K562 (cell line): ENCODE measurements around the gene PIK3C2A. TPM values are rescaled to one million over a fixed set of nuclear protein-coding genes. Genes with fewer than 3 reads are reported as not detected.
A peak's percentile ranks its signal among the peaks of the same experiment; 100 is the strongest.

Experiments used
- GTF2E2 ChIP-seq: fragments of 200-800 bp; sonication (Bioruptor generic); IDR thresholded peaks from 2 replicates; pipeline ENCODE4 v1.6.1; 2016; ENCODE audit warnings: missing genetic modification characterization, missing compliant biosample characterization
- HMBOX1 ChIP-seq: sonication (generic); IDR thresholded peaks from 2 replicates; pipeline ENCODE4 v1.6.1; 2016
- KAT2B ChIP-seq: IDR thresholded peaks from one replicate; pipeline ENCODE4 v1.6.1; 2012; ENCODE audit warnings: low read depth, mild to moderate bottlenecking, control low read depth, inconsistent platforms, low read length, moderate library complexity
- MAZ ChIP-seq, 2 experiments: fragments of 450-650 bp in 1 of 2; sonication (generic) in 1 of 2; formaldehyde crosslinking; IDR thresholded peaks in 1 of 2; conservative IDR thresholded peaks in 1 of 2; 2 replicates each; pipeline versions ENCODE4 v1.4.0 to v1.5.0; 2020; ENCODE audit warnings: mild to moderate bottlenecking in 1 of 2, missing genetic modification reagents in 1 of 2
- RBM14 ChIP-seq: fragments of 200-400 bp; formaldehyde crosslinking; IDR thresholded peaks from 2 replicates; pipeline ENCODE4 v1.6.1; 2018; ENCODE audit warnings: low read depth, mild to moderate bottlenecking, low read length, moderate library complexity, borderline replicate concordance; ENCODE audit not compliant: insufficient read depth
- SMARCC2 ChIP-seq: fragments of 450-650 bp; IDR thresholded peaks from 2 replicates; pipeline ENCODE4 v1.6.1; 2017; ENCODE audit warnings: antibody characterized with exemption, moderate library complexity, mild to moderate bottlenecking, low read depth
- SMARCE1 ChIP-seq: fragments of 450-650 bp; IDR thresholded peaks from 2 replicates; pipeline ENCODE4 v1.7.1; 2016; ENCODE audit warnings: mild to moderate bottlenecking
- SOX6 ChIP-seq: fragments of 450-650 bp; IDR thresholded peaks from 2 replicates; pipeline ENCODE4 v1.6.1; 2014; ENCODE audit warnings: mild to moderate bottlenecking
- TFAP4 ChIP-seq: sonication (generic); formaldehyde crosslinking; IDR thresholded peaks from 2 replicates; pipeline ENCODE4 v1.8.0; 2022; ENCODE audit warnings: missing genetic modification reagents, mild to moderate bottlenecking, moderate library complexity, borderline replicate concordance
- ZBTB17 ChIP-seq: fragments of 450-650 bp; formaldehyde crosslinking; IDR thresholded peaks from 2 replicates; pipeline ENCODE4 v1.4.0; 2020; ENCODE audit warnings: mild to moderate bottlenecking
- ZHX1 ChIP-seq: fragments of 150-350 bp; conservative IDR thresholded peaks from 2 replicates; pipeline ENCODE4 v1.6.1; 2014; ENCODE audit warnings: low read length
- ZNF121 ChIP-seq: sonication (generic); formaldehyde crosslinking; conservative IDR thresholded peaks from 2 replicates; pipeline ENCODE4 v1.8.0; 2022; ENCODE audit warnings: missing genetic modification reagents
- ZNF165 ChIP-seq: fragments of 250-450 bp; sonication (Bioruptor Pico); IDR thresholded peaks from 2 replicates; pipeline ENCODE4 v1.4.0; 2020; ENCODE audit warnings: borderline replicate concordance
- ZNF316 ChIP-seq: fragments of 450-650 bp; IDR thresholded peaks from 2 replicates; pipeline ENCODE4 v1.6.1; 2016
- ZNF507 ChIP-seq: conservative IDR thresholded peaks from 2 replicates; pipeline ENCODE4 v1.6.1; 2017; ENCODE audit warnings: missing genetic modification characterization, missing compliant biosample characterization
- polyA plus RNA-seq, 8 experiments: library from polyadenylated mRNA; depleted of rRNA in 4 of 8; stranded (reverse) in 5 of 8; unstranded in 3 of 8; fragments of >200 nt; fragmentation: Nextera tagmentation in 2 of 8; fragmentation: Illumina TruSeq in 1 of 8; extraction: Ambion mirVana in 2 of 8; extraction: Trizol in 1 of 8; gene quantifications; 2 replicates each; pipeline versions ENCODE4 v1.2.1 to v1.2.3, GENCODE V29; 2011 to 2014; ENCODE audit warnings: inconsistent platforms in 1 of 8, missing spikeins in 1 of 8
- total RNA-seq, 7 experiments: library from RNA; depleted of rRNA in 6 of 7; stranded (reverse); fragments of >200 nt in 6 of 7; fragmentation: Illumina TruSeq in 2 of 7; extraction: Trizol in 2 of 7; gene quantifications; 2 replicates each; pipeline versions ENCODE4 v1.2.1 to v1.2.3, GENCODE V29; 2011 to 2021; ENCODE audit warnings: low replicate concordance in 1 of 7

Gene PIK3C2A
- total and polyA plus RNA-seq, 9 of the 15 experiments (the other 6 are each of a cell fraction or from before 2014, with no cell fraction given) = 3.1 to 25.2 (median 15.6) TPM

GRCh38 chr11:17208257-17208999, 642 bp upstream of the PIK3C2A start (continued):
- TF ChIP-seq ZNF121 (CRISPR knock-in tag) = no peak
- TF ChIP-seq TFAP4 (CRISPR knock-in tag) = no peak
- no peak for TF ChIP-seq ZNF507 (tag)
- TF ChIP-seq RBM14 = no peak
- no peak for TF ChIP-seq KAT2B
- TF ChIP-seq HMBOX1 = peak; percentile 74; the same call in 1 of the 2 replicates
- TF ChIP-seq SMARCE1 = no peak
- TF ChIP-seq ZNF165 (CRISPR knock-in tag) = no peak
- TF ChIP-seq MAZ (CRISPR knock-in tag; conservative IDR thresholded peaks at IDR 0.05 in 1 of 2, IDR thresholded peaks at IDR 0.05 in 1 of 2) = 0 out of 4 replicates have a peak, but pooled peaks of 1 of the 2 experiments have one; percentile 11
- TF ChIP-seq ZBTB17 (CRISPR knock-in tag) = 0 out of 2 replicates have a peak, but pooled peaks have one; percentile 9
- peak; percentile 69; the same call in 1 of the 2 replicates for TF ChIP-seq SOX6
- TF ChIP-seq GTF2E2 = no peak
- no peak for TF ChIP-seq ZNF316
- 0 out of 2 replicates have a peak, but pooled peaks have one; percentile 5 for TF ChIP-seq ZHX1
- no peak for TF ChIP-seq SMARCC2
